Activated CD4-positive, alpha-beta memory T cell treated with anti-CD3 and anti-CD28 coated beads, Interleukin-2, amount 10 ng/mL, durations not matched to agents 7 days and 5 days (primary cell): Measurements from ENCODE around the gene LDLRAD2. TPM values are rescaled to one million over a fixed set of nuclear protein-coding genes. Genes with fewer than 3 reads are reported as not detected.

Source experiments
- CTCF ChIA-PET: fragments of 350-600 bp; sonication (Branson Sonifier 250); formaldehyde crosslinking; loops from one replicate; lab custom pipeline; 2021; ENCODE audit warnings: antibody characterized with exemption, inconsistent platforms; lab: Charles Lee
- POLR2A ChIA-PET: fragments of 350-600 bp; sonication (Branson Sonifier 250); formaldehyde crosslinking; loops from one replicate; lab custom pipeline; 2021; ENCODE audit warnings: antibody characterized with exemption; lab: Charles Lee
- DNase-seq: peaks from one replicate; pipeline ENCODE4 v3.0.0-alpha.2; 2020
- H3K27ac Mint-ChIP-seq: one replicate; pipeline ENCODE4 v1.8.0; 2021; ENCODE audit warnings: mild to moderate bottlenecking, mixed read lengths
- H3K27me3 Mint-ChIP-seq: one replicate; pipeline ENCODE4 v1.8.0; 2021; ENCODE audit warnings: mixed read lengths
- H3K36me3 Mint-ChIP-seq: one replicate; pipeline ENCODE4 v1.8.0; 2021; ENCODE audit warnings: low read depth, mixed read lengths
- H3K4me1 Mint-ChIP-seq: one replicate; pipeline ENCODE4 v1.8.0; 2021; ENCODE audit warnings: mixed read lengths
- H3K4me3 Mint-ChIP-seq: one replicate; pipeline ENCODE4 v1.8.0; 2021; ENCODE audit warnings: mild to moderate bottlenecking, mixed read lengths
- H3K9me3 Mint-ChIP-seq: one replicate; pipeline ENCODE4 v1.8.0; 2021; ENCODE audit warnings: mixed read lengths
- total RNA-seq, 2 experiments: library from RNA; stranded (reverse); gene quantifications; one replicate each; pipeline ENCODE4 v1.2.3, GENCODE V29; 2021

LDLRAD2 gene
- total RNA-seq, 2 experiments from 2014 or later = not detected

GRCh38 chr1:21831454-21831970, 19.4 kb downstream of the LDLRAD2 start:
- H3K4me1 Mint-ChIP-seq = no peaks in the 10 kb centered on the region
- no peak overlapping the region for H3K27ac Mint-ChIP-seq
- H3K9me3 Mint-ChIP-seq = peaks cover 15% of the 10 kb centered on the region
- no peak for DNase-seq
- H3K36me3 Mint-ChIP-seq = peaks cover 3% of the 10 kb centered on the region
- H3K27me3 Mint-ChIP-seq = no peaks in the 10 kb centered on the region
- ChIA-PET CTCF (no interaction called here), POLR2A (no interaction called here)
- H3K4me3 Mint-ChIP-seq = no peak overlapping the region

- ChIA-PET POLR2A (no interaction called here), CTCF (no interaction called here)
- no peaks in the 10 kb centered on the region for H3K27me3 Mint-ChIP-seq
- H3K27ac Mint-ChIP-seq = no peak overlapping the region
- H3K36me3 Mint-ChIP-seq = peaks cover 3% of the 10 kb centered on the region
- no peak for DNase-seq
- no peaks in the 10 kb centered on the region for H3K4me1 Mint-ChIP-seq
- no peak overlapping the region for H3K4me3 Mint-ChIP-seq
- peaks cover 15% of the 10 kb centered on the region for H3K9me3 Mint-ChIP-seq
Measured at GRCh38 chr1:21833392-21833976, 21.4 kb downstream of the LDLRAD2 start.

- ChIA-PET POLR2A (no interaction called here), CTCF (no interaction called here)
- H3K4me1 Mint-ChIP-seq = no peaks in the 10 kb centered on the region
- H3K36me3 Mint-ChIP-seq = peaks cover 3% of the 10 kb centered on the region
- H3K4me3 Mint-ChIP-seq = no peak overlapping the region
- H3K9me3 Mint-ChIP-seq = peaks cover 15% of the 10 kb centered on the region
- no peak overlapping the region for H3K27ac Mint-ChIP-seq
- DNase-seq = no peak
- H3K27me3 Mint-ChIP-seq = no peaks in the 10 kb centered on the region
Measured at GRCh38 chr1:21834094-21834493, 22.0 kb downstream of the LDLRAD2 start.

GRCh38 chr1:21834666-21835065, 22.6 kb downstream of the LDLRAD2 start:
- peaks cover 3% of the 10 kb centered on the region for H3K36me3 Mint-ChIP-seq
- no peaks in the 10 kb centered on the region for H3K4me1 Mint-ChIP-seq
- POLR2A ChIA-PET = no interaction called here
- CTCF ChIA-PET = no interaction called here
- peaks cover 15% of the 10 kb centered on the region for H3K9me3 Mint-ChIP-seq
- H3K27ac Mint-ChIP-seq = no peak overlapping the region
- DNase-seq = no peak
- no peak overlapping the region for H3K4me3 Mint-ChIP-seq
- no peaks in the 10 kb centered on the region for H3K27me3 Mint-ChIP-seq

- H3K9me3 Mint-ChIP-seq = peaks cover 15% of the 10 kb centered on the region
- no peaks in the 10 kb centered on the region for H3K4me1 Mint-ChIP-seq
- no peaks in the 10 kb centered on the region for H3K27me3 Mint-ChIP-seq
- H3K4me3 Mint-ChIP-seq = no peak overlapping the region
- H3K27ac Mint-ChIP-seq = no peak overlapping the region
- H3K36me3 Mint-ChIP-seq = peaks cover 3% of the 10 kb centered on the region
- ChIA-PET CTCF (no interaction called here), POLR2A (no interaction called here)
- DNase-seq = no peak
Measured at GRCh38 chr1:21836010-21836409, 23.9 kb downstream of the LDLRAD2 start.

GRCh38 chr1:21836729-21837128, 24.7 kb downstream of the LDLRAD2 start:
- Mint-ChIP-seq H3K27ac (no peak overlapping the region), H3K36me3 (peaks cover 3% of the 10 kb centered on the region), H3K27me3 (no peaks in the 10 kb centered on the region), H3K4me3 (no peak overlapping the region), H3K9me3 (peaks cover 15% of the 10 kb centered on the region), H3K4me1 (no peaks in the 10 kb centered on the region)
- POLR2A ChIA-PET = no interaction called here
- CTCF ChIA-PET = no interaction called here
- DNase-seq = no peak

- Mint-ChIP-seq H3K9me3 (peaks cover 15% of the 10 kb centered on the region), H3K27ac (no peak overlapping the region), H3K27me3 (no peaks in the 10 kb centered on the region), H3K4me1 (no peaks in the 10 kb centered on the region), H3K4me3 (no peak overlapping the region), H3K36me3 (peaks cover 3% of the 10 kb centered on the region)
- ChIA-PET POLR2A (no interaction called here), CTCF (no interaction called here)
- DNase-seq = no peak
Measured at GRCh38 chr1:21837476-21837875, 25.4 kb downstream of the LDLRAD2 start.

- Mint-ChIP-seq H3K27ac (no peak overlapping the region), H3K9me3 (peaks cover 12% of the 10 kb centered on the region), H3K4me1 (no peaks in the 10 kb centered on the region), H3K36me3 (peaks cover 3% of the 10 kb centered on the region), H3K4me3 (no peak overlapping the region), H3K27me3 (no peaks in the 10 kb centered on the region)
- CTCF ChIA-PET = no interaction called here
- POLR2A ChIA-PET = no interaction called here
- no peak for DNase-seq
Measured at GRCh38 chr1:21838359-21839157, 26.5 kb downstream of the LDLRAD2 start.

GRCh38 chr1:21839337-21840037, 27.4 kb downstream of the LDLRAD2 start:
- POLR2A ChIA-PET = no interaction called here
- H3K4me3 Mint-ChIP-seq = no peak overlapping the region
- CTCF ChIA-PET = no interaction called here
- no peak overlapping the region for H3K27ac Mint-ChIP-seq
- no peaks in the 10 kb centered on the region for H3K36me3 Mint-ChIP-seq
- H3K27me3 Mint-ChIP-seq = no peaks in the 10 kb centered on the region
- DNase-seq = no peak
- H3K9me3 Mint-ChIP-seq = peaks cover 3% of the 10 kb centered on the region
- no peaks in the 10 kb centered on the region for H3K4me1 Mint-ChIP-seq

GRCh38 chr1:21840981-21841380, 28.9 kb downstream of the LDLRAD2 start:
- no peak for DNase-seq
- Mint-ChIP-seq H3K4me3 (no peak overlapping the region), H3K27ac (no peak overlapping the region), H3K9me3 (no peaks in the 10 kb centered on the region), H3K4me1 (no peaks in the 10 kb centered on the region), H3K36me3 (no peaks in the 10 kb centered on the region), H3K27me3 (no peaks in the 10 kb centered on the region)
- CTCF ChIA-PET = no interaction called here
- POLR2A ChIA-PET = no interaction called here

- Mint-ChIP-seq H3K4me1 (no peaks in the 10 kb centered on the region), H3K4me3 (no peak overlapping the region), H3K9me3 (no peaks in the 10 kb centered on the region), H3K27me3 (no peaks in the 10 kb centered on the region), H3K27ac (no peak overlapping the region), H3K36me3 (no peaks in the 10 kb centered on the region)
- ChIA-PET CTCF (no interaction called here), POLR2A (no interaction called here)
- DNase-seq = no peak
Measured at GRCh38 chr1:21841852-21842466, 29.9 kb downstream of the LDLRAD2 start.

GRCh38 chr1:21842606-21843162, 30.6 kb downstream of the LDLRAD2 start:
- ChIA-PET POLR2A (no interaction called here), CTCF (no interaction called here)
- Mint-ChIP-seq H3K4me1 (no peaks in the 10 kb centered on the region), H3K27ac (no peak overlapping the region), H3K4me3 (no peak overlapping the region), H3K27me3 (no peaks in the 10 kb centered on the region), H3K36me3 (no peaks in the 10 kb centered on the region), H3K9me3 (no peaks in the 10 kb centered on the region)
- DNase-seq = no peak

GRCh38 chr1:21843208-21843607, 31.1 kb downstream of the LDLRAD2 start:
- Mint-ChIP-seq H3K4me3 (no peak overlapping the region), H3K27ac (no peak overlapping the region), H3K4me1 (no peaks in the 10 kb centered on the region), H3K9me3 (no peaks in the 10 kb centered on the region), H3K36me3 (no peaks in the 10 kb centered on the region), H3K27me3 (no peaks in the 10 kb centered on the region)
- CTCF ChIA-PET = no interaction called here
- no peak for DNase-seq
- POLR2A ChIA-PET = no interaction called here
